Panc1 (cell line): Measurements from ENCODE around the gene TBXAS1. TPM values are rescaled to one million over a fixed set of nuclear protein-coding genes. Genes with fewer than 3 reads are reported as not detected.

Source experiments
- ATAC-seq: fragments of 200-7000 bp; cut with Tn5 transposase; 2 replicates; pipeline ENCODE4 v1.9.1; 2020; ENCODE audit warnings: mild to moderate bottlenecking, moderate library complexity
- BruUV-seq: library from RNA; stranded (reverse); fragments of 400-500 nt; replicated peaks from 2 replicates; lab custom pipeline; 2021; lab: Mats Ljungman, UMichigan
- CTCF ChIA-PET: fragments of 300-600 bp; sonication (Branson Sonifier 250); formaldehyde crosslinking; loops from one replicate; lab custom pipeline; 2022; ENCODE audit warnings: antibody characterized with exemption; lab: Charles Lee
- POLR2A ChIA-PET: fragments of 300-600 bp; sonication (Branson Sonifier 250); formaldehyde crosslinking; loops from one replicate; lab custom pipeline; 2022; ENCODE audit warnings: antibody characterized with exemption; lab: Charles Lee
- DNase-seq: peaks from one replicate; pipeline ENCODE4 v3.0.0-alpha.2; 2010; ENCODE audit warnings: low read depth, low spot score
- H3K27ac ChIP-seq: 2 replicates; pipeline ENCODE4 v1.5.1; 2011; ENCODE audit warnings: mild to moderate bottlenecking, low read length, inconsistent platforms
- H3K27me3 ChIP-seq: fragments of 200-500 bp; sonication (Bioruptor generic); 2 replicates; pipeline ENCODE4 v1.6.0; 2014; ENCODE audit warnings: low read length, inconsistent platforms; ENCODE audit not compliant: control insufficient read depth, insufficient read depth
- H3K36me3 ChIP-seq: fragments of 200-500 bp; sonication (Bioruptor generic); 2 replicates; pipeline ENCODE4 v1.5.1; 2014; ENCODE audit warnings: inconsistent platforms, mild to moderate bottlenecking, low read length, moderate library complexity; ENCODE audit not compliant: control insufficient read depth, insufficient read depth
- H3K4me1 ChIP-seq: 2 replicates; pipeline ENCODE4 v1.5.1; 2011; ENCODE audit warnings: inconsistent platforms, mild to moderate bottlenecking, low read length, moderate library complexity; ENCODE audit not compliant: control insufficient read depth, insufficient read depth
- H3K4me3 ChIP-seq, 2 experiments: 2 replicates each; pipeline ENCODE4 v1.5.1; 2011 to 2012; ENCODE audit warnings: low read depth in 2 of 2, low read length in 2 of 2, mild to moderate bottlenecking in 2 of 2, inconsistent platforms in 1 of 2, moderate library complexity in 1 of 2
- H3K9me3 ChIP-seq: fragments of 200-500 bp; sonication (Bioruptor generic); 2 replicates; pipeline ENCODE4 v1.5.1; 2014; ENCODE audit warnings: low read depth, mild to moderate bottlenecking, inconsistent platforms, low read length, moderate library complexity; ENCODE audit not compliant: control insufficient read depth, insufficient read depth
- POLR2AphosphoS5 ChIP-seq: IDR thresholded peaks from 2 replicates; pipeline ENCODE4 v1.6.1; 2012; ENCODE audit warnings: mild to moderate bottlenecking, low read depth, low read length, moderate library complexity
- SIN3A ChIP-seq: IDR thresholded peaks from 2 replicates; pipeline ENCODE4 v1.6.1; 2012; ENCODE audit warnings: low read depth, mild to moderate bottlenecking, low read length, moderate library complexity, borderline replicate concordance; ENCODE audit not compliant: insufficient read depth
- TCF7L2 ChIP-seq: IDR thresholded peaks from 2 replicates; pipeline ENCODE4 v1.6.1; 2011; ENCODE audit warnings: mild to moderate bottlenecking, low read depth, low read length, inconsistent platforms
- in situ Hi-C: cut with HindIII; loops from 2 replicates; pipeline ENCODE4 v1.10.0; 2016; ENCODE audit warnings: low sequenced_read_pairs, low pct_unique_long_range_greater_than_20kb
- intact Hi-C: fragments of 100-400 bp; cut with micrococcal nuclease; formaldehyde crosslinking; loops from one replicate; pipeline ENCODE4 v1.10.0; 2022; ENCODE audit not compliant: unreplicated experiment
- total RNA-seq: library from RNA; stranded (reverse); gene quantifications from one replicate; pipeline ENCODE4 v1.2.1, GENCODE V29; 2021; ENCODE audit not compliant: unreplicated experiment
- TF ChIP-seq, protein P1 (sequence below): fragments of 450-650 bp; IDR thresholded peaks from 2 replicates; pipeline ENCODE4 v1.5.1; 2017; ENCODE audit warnings: mild to moderate bottlenecking
- TF ChIP-seq, protein P2 (sequence below), 2 experiments: IDR thresholded peaks; 2 replicates each; pipeline ENCODE4 v1.6.1; 2011 to 2012; ENCODE audit warnings: low read depth in 2 of 2, control low read depth in 1 of 2, low read length in 1 of 2, mild to moderate bottlenecking in 1 of 2, moderate library complexity in 1 of 2; ENCODE audit not compliant: insufficient read depth in 1 of 2

Gene TBXAS1
- total RNA-seq, 1 experiment from 2014 or later = 4.4 TPM

DNA sequence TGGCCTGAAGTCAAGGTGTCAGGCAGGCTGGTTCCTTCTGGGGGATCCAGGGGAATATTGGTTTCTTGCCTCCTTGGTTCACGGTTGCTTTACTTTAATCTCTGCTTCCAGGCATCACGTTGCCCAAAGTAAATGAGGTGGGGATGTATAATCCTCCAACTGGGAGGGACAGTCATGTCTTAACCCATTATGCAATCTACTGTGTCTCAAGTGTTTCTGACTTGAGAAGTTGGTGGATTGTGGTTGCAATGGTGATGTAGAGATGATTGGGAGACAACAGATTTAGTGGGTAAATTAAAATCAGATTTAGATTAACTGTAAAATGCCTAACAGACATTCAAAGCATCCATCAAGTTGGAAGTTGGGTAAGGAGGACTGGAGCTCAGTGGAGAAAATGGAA is 32.7 kb downstream of the TBXAS1 start:
- Histone ChIP-seq H3K27me3 (no peaks in the 10 kb centered on the region), H3K36me3 (no peaks in the 10 kb centered on the region), H3K4me1 (no peaks in the 10 kb centered on the region), H3K4me3 (no peak overlapping the region), H3K27ac (no peak overlapping the region), H3K9me3 (peaks cover 14% of the 10 kb centered on the region)
- ATAC-seq (no peak), DNase-seq (no peak)
- in situ Hi-C loops = no loop called here
- POLR2A ChIA-PET = no interaction called here
- no TSS peak for BruUV-seq
- no peak for TF ChIP-seq SIN3A
- TF ChIP-seq POLR2AphosphoS5 = no peak
- TF ChIP-seq, protein P1, sequence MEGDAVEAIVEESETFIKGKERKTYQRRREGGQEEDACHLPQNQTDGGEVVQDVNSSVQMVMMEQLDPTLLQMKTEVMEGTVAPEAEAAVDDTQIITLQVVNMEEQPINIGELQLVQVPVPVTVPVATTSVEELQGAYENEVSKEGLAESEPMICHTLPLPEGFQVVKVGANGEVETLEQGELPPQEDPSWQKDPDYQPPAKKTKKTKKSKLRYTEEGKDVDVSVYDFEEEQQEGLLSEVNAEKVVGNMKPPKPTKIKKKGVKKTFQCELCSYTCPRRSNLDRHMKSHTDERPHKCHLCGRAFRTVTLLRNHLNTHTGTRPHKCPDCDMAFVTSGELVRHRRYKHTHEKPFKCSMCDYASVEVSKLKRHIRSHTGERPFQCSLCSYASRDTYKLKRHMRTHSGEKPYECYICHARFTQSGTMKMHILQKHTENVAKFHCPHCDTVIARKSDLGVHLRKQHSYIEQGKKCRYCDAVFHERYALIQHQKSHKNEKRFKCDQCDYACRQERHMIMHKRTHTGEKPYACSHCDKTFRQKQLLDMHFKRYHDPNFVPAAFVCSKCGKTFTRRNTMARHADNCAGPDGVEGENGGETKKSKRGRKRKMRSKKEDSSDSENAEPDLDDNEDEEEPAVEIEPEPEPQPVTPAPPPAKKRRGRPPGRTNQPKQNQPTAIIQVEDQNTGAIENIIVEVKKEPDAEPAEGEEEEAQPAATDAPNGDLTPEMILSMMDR = no peak
- TF ChIP-seq TCF7L2 = no peak
- TF ChIP-seq, protein P2, sequence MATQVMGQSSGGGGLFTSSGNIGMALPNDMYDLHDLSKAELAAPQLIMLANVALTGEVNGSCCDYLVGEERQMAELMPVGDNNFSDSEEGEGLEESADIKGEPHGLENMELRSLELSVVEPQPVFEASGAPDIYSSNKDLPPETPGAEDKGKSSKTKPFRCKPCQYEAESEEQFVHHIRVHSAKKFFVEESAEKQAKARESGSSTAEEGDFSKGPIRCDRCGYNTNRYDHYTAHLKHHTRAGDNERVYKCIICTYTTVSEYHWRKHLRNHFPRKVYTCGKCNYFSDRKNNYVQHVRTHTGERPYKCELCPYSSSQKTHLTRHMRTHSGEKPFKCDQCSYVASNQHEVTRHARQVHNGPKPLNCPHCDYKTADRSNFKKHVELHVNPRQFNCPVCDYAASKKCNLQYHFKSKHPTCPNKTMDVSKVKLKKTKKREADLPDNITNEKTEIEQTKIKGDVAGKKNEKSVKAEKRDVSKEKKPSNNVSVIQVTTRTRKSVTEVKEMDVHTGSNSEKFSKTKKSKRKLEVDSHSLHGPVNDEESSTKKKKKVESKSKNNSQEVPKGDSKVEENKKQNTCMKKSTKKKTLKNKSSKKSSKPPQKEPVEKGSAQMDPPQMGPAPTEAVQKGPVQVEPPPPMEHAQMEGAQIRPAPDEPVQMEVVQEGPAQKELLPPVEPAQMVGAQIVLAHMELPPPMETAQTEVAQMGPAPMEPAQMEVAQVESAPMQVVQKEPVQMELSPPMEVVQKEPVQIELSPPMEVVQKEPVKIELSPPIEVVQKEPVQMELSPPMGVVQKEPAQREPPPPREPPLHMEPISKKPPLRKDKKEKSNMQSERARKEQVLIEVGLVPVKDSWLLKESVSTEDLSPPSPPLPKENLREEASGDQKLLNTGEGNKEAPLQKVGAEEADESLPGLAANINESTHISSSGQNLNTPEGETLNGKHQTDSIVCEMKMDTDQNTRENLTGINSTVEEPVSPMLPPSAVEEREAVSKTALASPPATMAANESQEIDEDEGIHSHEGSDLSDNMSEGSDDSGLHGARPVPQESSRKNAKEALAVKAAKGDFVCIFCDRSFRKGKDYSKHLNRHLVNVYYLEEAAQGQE (IDR thresholded peaks at IDR 0.05; ENCODE audit: insufficient read depth in 1 of 2, low read depth in 2 of 2, low read length in 1 of 2) = no peak
- intact Hi-C loops = no loop called here
- CTCF ChIA-PET = no interaction called here

GRCh38 chr7:139866047-139866837 is 37.2 kb downstream of the TBXAS1 start:
- Histone ChIP-seq H3K4me1 (no peaks in the 10 kb centered on the region), H3K27me3 (no peaks in the 10 kb centered on the region), H3K36me3 (no peaks in the 10 kb centered on the region), H3K27ac (no peak overlapping the region), H3K4me3 (no peak overlapping the region), H3K9me3 (peaks cover 14% of the 10 kb centered on the region)
- BruUV-seq = no TSS peak
- TF ChIP-seq TCF7L2 (no peak), POLR2AphosphoS5 (no peak), SIN3A (no peak)
- TF ChIP-seq, protein P1 = no peak
- TF ChIP-seq, protein P2 (IDR thresholded peaks at IDR 0.05; ENCODE audit: insufficient read depth in 1 of 2, low read depth in 2 of 2, low read length in 1 of 2) = no peak
- intact Hi-C loops (no loop called here), in situ Hi-C loops (no loop called here)
- CTCF ChIA-PET = no interaction called here
- POLR2A ChIA-PET = no interaction called here
- no peak for DNase-seq
- ATAC-seq = no peak
